HG03159 (cell line): ENCODE results near the gene AMH.
"Not testable (repeated sequence)": the region's sequence is repeated elsewhere in the genome, so short reads cannot be mapped to it uniquely, and the experiment has no call there.

Experiments used
- ATAC-seq: cut with Tn5 transposase; IDR thresholded peaks from one replicate; pipeline ENCODE4 v1.9.1; 2021; ENCODE audit warnings: mild to moderate bottlenecking, moderate library complexity; ENCODE audit not compliant: unreplicated experiment

AMH gene

GRCh38 chr19:2249010-2249866, at the start of gene AMH:
Gene AMH (plus strand): TSS chr19:2249323. CDS start chr19:2249333, 10 bp downstream.
- no peak for ATAC-seq

- ATAC-seq = no peak
Observed at GRCh38 chr19:2199861-2200623, 49.1 kb upstream of the AMH start.

GRCh38 chr19:2200624-2201294, 48.4 kb upstream of the AMH start:
- not testable (repeated sequence) for ATAC-seq

- ATAC-seq = no peak
Observed at GRCh38 chr19:2201473-2202148, 47.5 kb upstream of the AMH start.

DNA sequence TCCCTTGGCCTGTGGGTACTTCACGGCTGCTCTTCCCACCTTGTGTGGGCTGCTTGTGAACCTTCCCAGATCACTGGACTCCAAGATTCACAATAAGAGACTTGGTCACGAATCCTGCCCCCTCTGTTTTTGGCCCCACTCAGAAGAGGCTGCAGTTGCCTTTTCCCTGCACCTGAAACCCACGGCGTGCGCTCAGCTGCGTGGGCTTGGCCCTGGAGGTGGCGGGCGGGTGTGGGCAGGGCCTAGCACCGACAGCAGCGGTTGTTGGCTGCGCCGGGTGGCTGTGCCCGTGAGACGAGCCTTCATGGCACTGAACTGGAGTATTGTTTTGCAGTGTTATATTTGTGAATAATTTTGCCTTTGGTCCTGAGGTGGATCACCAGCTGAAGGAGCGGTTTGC, 46.8 kb upstream of the AMH start:
- no peak for ATAC-seq

DNA sequence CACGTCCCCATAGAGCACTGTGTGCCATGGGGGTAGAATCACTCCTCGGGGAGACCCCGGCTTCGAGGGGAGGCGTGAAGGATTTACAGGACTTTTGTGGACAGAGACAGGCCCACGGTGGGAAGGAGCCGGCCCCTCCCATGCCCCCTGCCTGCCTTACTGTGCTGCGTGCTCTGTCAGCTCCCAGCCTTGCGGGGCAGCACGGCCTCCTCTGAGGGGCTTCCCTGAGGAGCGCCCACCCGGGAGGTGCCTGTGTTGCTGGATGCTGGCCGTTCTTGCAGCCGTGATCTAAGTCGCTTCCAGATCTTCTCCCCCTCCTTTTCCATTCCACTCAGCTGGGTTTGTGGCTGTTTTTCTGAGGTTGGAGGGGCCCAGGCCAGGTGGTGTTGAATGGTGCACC, 42.1 kb upstream of the AMH start:
- ATAC-seq = no peak

DNA sequence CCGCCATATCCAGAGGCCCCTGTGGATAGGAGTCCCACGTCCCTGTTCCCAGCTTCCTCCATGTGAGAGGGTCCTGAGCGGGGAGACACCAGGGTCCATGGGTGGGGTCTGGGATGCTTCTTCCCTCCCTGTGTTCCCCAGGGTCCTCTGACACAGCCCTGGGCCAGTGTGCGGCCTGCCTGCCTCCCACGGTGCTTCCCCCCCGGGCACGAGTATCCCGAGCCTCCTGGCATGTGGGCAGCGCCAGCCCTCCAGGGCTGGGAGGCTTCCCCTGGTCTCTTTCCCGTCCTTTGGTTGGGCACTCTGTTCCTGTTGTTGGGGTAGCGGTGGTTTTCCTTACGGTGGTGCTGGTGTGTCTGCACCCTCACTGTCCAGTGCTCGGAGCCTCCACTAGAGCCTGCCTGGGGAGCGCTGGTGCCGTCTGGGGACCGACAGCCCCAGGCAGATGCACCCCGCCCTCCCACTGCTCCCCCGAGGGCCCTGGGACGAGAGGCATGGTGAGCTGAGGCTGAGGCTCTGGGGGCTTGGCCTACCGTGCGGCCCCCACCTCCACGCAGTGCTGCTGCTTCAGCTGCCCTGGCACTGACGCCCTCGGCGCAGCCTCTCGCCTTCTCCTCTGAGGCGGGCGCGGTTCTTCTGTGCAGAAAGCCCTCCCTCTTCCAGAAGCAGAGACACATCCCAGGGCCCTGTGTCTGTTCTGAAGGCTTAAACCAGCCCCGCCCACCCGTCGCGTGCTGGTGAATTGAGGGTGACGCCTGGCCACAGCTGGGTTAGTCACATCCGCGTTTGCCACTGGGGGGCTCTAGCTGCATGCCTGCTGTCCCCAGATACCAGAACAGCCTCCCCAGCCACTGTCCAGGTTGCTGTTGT, 40.9 kb upstream of the AMH start:
- ATAC-seq = no peak

GRCh38 chr19:2208975-2209374, 40.1 kb upstream of the AMH start:
- no peak for ATAC-seq

DNA sequence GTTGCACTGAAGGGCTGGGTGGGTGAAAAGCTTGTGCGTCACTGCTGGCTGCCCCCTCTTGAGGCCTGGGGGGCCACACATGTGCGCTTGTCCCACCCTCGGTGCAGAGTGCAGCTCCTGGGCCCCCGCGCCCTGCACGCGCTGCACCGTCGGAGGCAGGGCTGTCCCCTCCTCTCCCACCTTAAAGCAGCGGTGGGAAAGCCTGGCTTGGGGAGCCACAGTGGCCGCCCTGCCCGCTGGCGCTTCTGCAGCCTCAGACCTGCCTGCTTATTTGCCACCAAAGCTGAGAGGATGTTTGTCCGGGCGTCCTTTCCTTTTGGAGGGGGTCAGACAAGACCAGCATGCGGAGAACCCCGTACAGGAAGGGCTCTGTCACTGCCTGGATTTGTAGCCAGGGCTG, 39.7 kb upstream of the AMH start:
- no peak for ATAC-seq

GRCh38 chr19:2210206-2210605, 38.9 kb upstream of the AMH start:
- ATAC-seq = no peak

DNA sequence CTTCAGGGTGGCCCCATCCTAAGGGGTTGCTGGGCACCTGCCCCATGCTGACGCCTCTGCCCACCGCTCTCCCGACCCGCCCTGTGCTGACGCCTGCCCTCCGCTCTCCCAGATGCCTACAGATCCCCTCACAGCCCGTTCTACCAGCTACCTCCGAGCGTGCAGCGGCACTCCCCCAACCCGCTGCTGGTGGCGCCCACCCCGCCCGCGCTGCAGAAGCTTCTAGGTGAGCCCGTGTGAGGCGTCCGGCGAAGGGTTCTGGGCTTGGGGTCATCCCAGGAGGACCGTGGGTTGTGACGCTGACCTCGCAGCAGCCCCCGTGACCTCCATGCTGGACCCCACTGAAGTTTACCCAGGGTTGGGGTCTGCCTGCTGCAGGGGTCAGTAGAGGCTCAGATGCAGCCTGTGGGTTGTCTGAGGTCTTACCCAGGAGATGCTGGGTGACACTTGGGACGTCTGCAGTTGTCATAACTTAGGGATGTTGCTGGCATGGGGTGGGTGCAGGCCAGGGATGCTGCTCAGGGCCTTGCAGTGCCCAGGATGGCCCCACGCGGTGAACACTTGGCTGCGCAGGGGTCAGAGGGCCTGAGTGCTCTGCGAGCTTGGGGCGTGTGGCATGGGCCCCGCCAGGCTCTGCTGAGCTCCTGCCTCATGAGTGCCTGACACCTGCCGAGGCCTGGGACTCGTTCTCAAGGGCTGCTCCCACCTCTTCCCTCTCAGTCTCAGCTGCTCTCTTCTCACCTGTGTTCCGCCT, 38.0 kb upstream of the AMH start:
- no peak for ATAC-seq

GRCh38 chr19:2212861-2213711, 36.0 kb upstream of the AMH start:
- no peak for ATAC-seq

GRCh38 chr19:2213799-2214198, 35.3 kb upstream of the AMH start:
- no peak for ATAC-seq

DNA sequence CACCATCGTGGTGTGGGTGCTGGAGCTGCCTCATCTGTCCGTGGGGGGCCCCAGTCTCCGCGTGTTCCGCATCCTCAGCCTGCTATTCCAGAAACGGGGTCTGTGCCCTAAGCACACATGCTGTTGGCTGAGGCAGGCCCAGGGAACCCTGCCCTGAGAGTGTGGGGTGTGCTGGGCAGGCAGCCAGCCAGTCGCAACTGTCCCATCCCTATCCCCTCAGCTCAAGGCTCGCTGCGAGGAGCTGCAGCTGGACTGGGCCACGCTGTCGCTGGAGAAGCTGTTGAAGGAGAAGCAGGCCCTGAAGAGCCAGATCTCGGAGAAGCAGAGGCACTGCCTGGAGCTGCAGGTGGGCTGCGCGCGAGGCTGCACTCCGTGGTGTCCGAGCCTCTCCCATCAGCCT, 34.9 kb upstream of the AMH start:
- ATAC-seq = no peak

DNA sequence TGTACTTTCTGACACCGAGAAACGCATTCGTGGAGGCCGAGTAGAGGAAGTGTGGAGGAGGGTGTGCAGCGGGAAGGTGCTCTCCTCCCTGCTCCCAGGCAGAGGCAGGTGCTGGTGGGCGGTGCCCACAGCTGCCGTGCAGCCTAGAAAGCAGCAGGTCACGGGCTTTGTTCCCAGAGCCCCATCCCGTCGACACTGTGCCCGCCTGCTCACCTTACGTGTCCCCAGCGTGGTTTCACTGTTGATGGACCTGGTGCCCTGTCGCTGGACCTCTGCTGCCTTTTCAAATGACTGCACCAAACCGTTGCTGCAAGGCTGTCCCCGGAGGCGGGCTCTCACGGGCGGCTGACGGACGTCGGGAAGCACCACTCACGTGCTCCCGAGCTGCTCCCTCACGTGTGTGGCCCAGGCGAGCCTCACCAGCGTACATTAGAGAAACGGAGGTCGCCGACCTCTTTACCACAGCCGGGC, 33.8 kb upstream of the AMH start:
- no peak for ATAC-seq

DNA sequence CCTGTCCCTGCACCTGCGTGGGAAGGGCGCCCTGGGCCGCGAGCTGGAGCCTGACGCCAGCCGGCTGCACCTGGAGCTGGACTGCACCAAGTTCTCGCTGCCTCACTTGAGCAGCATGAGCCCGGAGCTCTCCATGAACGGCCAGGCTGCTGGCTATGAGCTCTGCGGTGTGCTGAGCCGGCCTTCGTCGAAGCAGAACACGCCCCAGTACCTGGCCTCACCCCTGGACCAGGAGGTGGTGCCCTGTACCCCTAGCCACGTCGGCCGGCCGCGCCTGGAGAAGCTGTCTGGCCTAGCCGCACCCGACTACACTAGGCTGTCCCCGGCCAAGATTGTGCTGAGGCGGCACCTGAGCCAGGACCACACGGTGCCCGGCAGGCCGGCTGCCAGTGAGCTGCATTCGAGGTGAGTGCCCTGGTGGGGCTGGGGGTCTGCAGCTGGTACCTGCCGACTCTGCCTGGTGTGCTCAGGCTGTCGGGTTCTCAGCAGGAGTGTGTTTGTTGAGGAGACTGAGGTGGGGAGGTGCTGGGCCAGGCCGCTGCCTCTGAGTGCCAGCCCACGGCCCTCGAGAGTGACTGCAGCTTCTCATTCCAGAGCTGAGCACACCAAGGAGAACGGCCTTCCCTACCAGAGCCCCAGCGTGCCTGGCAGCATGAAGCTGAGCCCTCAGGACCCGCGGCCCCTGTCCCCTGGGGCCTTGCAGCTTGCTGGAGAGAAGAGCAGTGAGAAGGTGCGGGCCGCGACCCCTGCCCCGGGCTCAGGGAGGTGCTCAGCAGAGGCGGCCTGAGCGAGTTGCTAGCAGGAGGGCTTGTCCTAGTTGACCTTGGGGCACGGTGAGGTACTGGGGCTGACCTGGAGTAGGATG, 32.5 kb upstream of the AMH start:
- ATAC-seq = no peak

DNA sequence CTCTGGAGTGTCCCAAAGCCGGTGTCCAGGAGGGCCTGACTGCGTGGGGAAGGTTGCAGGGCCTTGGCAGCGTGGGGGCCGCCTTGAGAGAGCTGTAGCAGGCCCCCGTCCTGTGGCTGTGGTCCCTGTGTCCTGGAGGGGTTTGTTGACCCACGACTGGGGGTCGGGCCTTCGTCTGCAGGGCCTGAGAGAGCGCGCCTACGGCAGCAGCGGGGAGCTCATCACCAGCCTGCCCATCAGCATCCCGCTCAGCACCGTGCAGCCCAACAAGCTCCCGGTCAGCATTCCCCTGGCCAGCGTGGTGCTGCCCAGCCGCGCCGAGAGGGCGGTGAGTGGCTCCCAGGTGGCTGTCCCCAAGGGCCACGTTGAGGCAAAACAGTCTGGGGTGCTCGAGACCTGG, 31.5 kb upstream of the AMH start:
- no peak for ATAC-seq
